T-cell (primary cell): ENCODE results near the gene TXNRD1. TPM values are rescaled to one million over a fixed set of nuclear protein-coding genes. Genes with fewer than 3 reads are reported as not detected.
"Not testable (repeated sequence)": the region's sequence is repeated elsewhere in the genome, so short reads cannot be mapped to it uniquely, and the experiment has no call there.

ENCODE experiments used
- ATAC-seq, 4 experiments: fragments of 200-7000 bp in 3 of 4; fragments of 150-1000 bp in 1 of 4; cut with Tn5 transposase; replicated peaks in 1 of 4; 1 replicate in 3 of 4; 2 replicates in 1 of 4; pipeline ENCODE4 v1.10.0; 2021; ENCODE audit warnings: moderate library complexity in 3 of 4, mild to moderate bottlenecking in 2 of 4, moderate number of reproducible peaks in 1 of 4
- CTCF ChIA-PET, 2 donors: fragments of 300-600 bp; sonication (Branson Sonifier 250); formaldehyde crosslinking; loops; one replicate each; lab custom pipeline; 2022; ENCODE audit warnings: antibody characterized with exemption in 2 of 2; lab: Charles Lee
- POLR2A ChIA-PET, 2 donors: fragments of 300-600 bp; sonication (Branson Sonifier 250); formaldehyde crosslinking; loops; one replicate each; lab custom pipeline; 2022; ENCODE audit warnings: antibody characterized with exemption in 2 of 2; lab: Charles Lee
- DNase-seq, 35 experiments: peaks; one replicate each; pipeline versions ENCODE4 v3.0.0 to v3.0.0-alpha.2; 2013 to 2023
- H3K27ac ChIP-seq: one replicate; pipeline ENCODE4 v1.5.1; 2013; ENCODE audit warnings: low read length
- H3K27me3 ChIP-seq, 2 experiments: replicated peaks in 1 of 2; 1 replicate in 1 of 2; 2 replicates in 1 of 2; pipeline versions ENCODE4 v1.6.1 to v1.7.0; 2013; ENCODE audit warnings: low read length in 1 of 2, mixed read lengths in 1 of 2; ENCODE audit not compliant: control insufficient read depth in 2 of 2, insufficient read depth in 2 of 2; ENCODE audit errors: extremely low read depth in 1 of 2
- H3K36me3 ChIP-seq, 2 donors: 1 replicate in 1 of 2; 2 replicates in 1 of 2; pipeline versions ENCODE4 v1.6.1 to v1.7.0; 2013; ENCODE audit warnings: low read length in 1 of 2; ENCODE audit not compliant: control insufficient read depth in 2 of 2, insufficient read depth in 1 of 2; ENCODE audit errors: extremely low read depth in 1 of 2
- H3K4me1 ChIP-seq, 2 experiments: 1 replicate in 1 of 2; 2 replicates in 1 of 2; pipeline versions ENCODE4 v1.6.1 to v1.7.0; 2013; ENCODE audit warnings: low read length in 2 of 2, mixed read lengths in 1 of 2; ENCODE audit not compliant: insufficient read depth in 2 of 2, control insufficient read depth in 1 of 2; ENCODE audit errors: extremely low read depth in 1 of 2
- H3K4me3 ChIP-seq, 2 donors: 1 replicate in 1 of 2; 2 replicates in 1 of 2; pipeline versions ENCODE4 v1.5.1 to v1.7.0; 2013; ENCODE audit warnings: mild to moderate bottlenecking in 2 of 2, low read length in 1 of 2, moderate library complexity in 1 of 2; ENCODE audit not compliant: control insufficient read depth in 1 of 2; ENCODE audit errors: extremely low read depth in 1 of 2
- H3K9me3 ChIP-seq: 2 replicates; pipeline ENCODE4 v1.7.0; 2013
- H3K27ac Mint-ChIP-seq, 2 donors: one replicate each; pipeline ENCODE4 v1.8.0; 2020 to 2021; ENCODE audit warnings: mild to moderate bottlenecking in 2 of 2, mixed read lengths in 2 of 2
- H3K27me3 Mint-ChIP-seq, 2 donors: one replicate each; pipeline ENCODE4 v1.8.0; 2021 to 2022; ENCODE audit warnings: mixed read lengths in 2 of 2
- H3K36me3 Mint-ChIP-seq: one replicate; pipeline ENCODE4 v1.8.0; 2021; ENCODE audit warnings: mixed read lengths
- H3K4me1 Mint-ChIP-seq, 3 donors: one replicate each; pipeline ENCODE4 v1.8.0; 2020 to 2022; ENCODE audit warnings: mixed read lengths in 3 of 3, mild to moderate bottlenecking in 1 of 3
- H3K4me3 Mint-ChIP-seq, 3 donors: one replicate each; pipeline ENCODE4 v1.8.0; 2020 to 2022; ENCODE audit warnings: mild to moderate bottlenecking in 3 of 3, mixed read lengths in 3 of 3, moderate library complexity in 3 of 3
- H3K9me3 Mint-ChIP-seq, 3 donors: one replicate each; pipeline ENCODE4 v1.8.0; 2020 to 2022; ENCODE audit warnings: mixed read lengths in 3 of 3
- WGBS: methylation state at CpG from one replicate; pipeline ENCODE4 v1.1.5; 2013; ENCODE audit warnings: missing lambda C conversion rate; ENCODE audit not compliant: insufficient coverage; 5-methylcytosine and 5-hydroxymethylcytosine counted together
- total RNA-seq, 35 experiments: library from RNA in 6 of 35; stranded (reverse) in 6 of 35; fragments of 120-200 nt in 1 of 35; gene quantifications; one replicate each; pipeline versions ENCODE4 v1.2.1 to v1.2.4 and lab custom pipeline; 2013 to 2026

Gene TXNRD1
- total RNA-seq, 5 donors from 2014 or later (not counting 1 experiment from before 2014, with no cell fraction given): 33.1 to 91.7 (median 68.9) TPM

DNA sequence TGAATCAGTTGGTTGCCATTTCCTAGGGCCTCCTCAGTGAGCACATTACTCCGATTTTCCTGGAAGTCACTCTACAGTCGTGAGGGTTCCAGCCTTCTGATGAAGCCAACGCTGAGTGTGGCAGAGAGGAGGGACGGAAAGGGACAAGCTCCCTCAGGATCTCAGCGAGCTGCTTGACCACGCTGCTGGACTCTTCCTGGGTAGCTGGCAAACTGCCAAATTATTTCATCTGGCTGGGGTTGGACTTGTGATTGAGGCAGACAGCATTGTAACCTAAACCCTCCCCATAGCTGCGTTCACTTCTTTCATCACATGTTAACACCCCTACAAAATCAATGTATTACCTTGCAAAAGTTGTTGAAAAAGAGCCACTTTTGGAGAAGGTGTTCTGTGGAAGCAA is 171.6 kb downstream of the TXNRD1 start:
- H3K36me3 Mint-ChIP-seq: no peaks in the 10 kb centered on the region
- no peak for ATAC-seq
- Histone ChIP-seq H3K27me3 (no peaks in the 10 kb centered on the region), H3K27ac (no peak overlapping the region), H3K9me3 (no peaks in the 10 kb centered on the region), H3K36me3 (no peaks in the 10 kb centered on the region), H3K4me3 (no peak overlapping the region), H3K4me1 (peaks cover 0 to 2% of the 10 kb centered on the region in 2 experiments)
- no peaks in the 10 kb centered on the region for H3K27me3 Mint-ChIP-seq
- H3K27ac Mint-ChIP-seq: no peak overlapping the region
- H3K9me3 Mint-ChIP-seq: no peaks in the 10 kb centered on the region
- H3K4me3 Mint-ChIP-seq: no peak overlapping the region
- H3K4me1 Mint-ChIP-seq: peaks cover 2 to 5% (median 4%) of the 10 kb centered on the region in 3 donors
- ChIA-PET CTCF (no interaction called here), POLR2A (no interaction called here)
- DNase-seq: no peak
- WGBS: 100% methylated on average over 2 of the region's 7 CpGs

DNA sequence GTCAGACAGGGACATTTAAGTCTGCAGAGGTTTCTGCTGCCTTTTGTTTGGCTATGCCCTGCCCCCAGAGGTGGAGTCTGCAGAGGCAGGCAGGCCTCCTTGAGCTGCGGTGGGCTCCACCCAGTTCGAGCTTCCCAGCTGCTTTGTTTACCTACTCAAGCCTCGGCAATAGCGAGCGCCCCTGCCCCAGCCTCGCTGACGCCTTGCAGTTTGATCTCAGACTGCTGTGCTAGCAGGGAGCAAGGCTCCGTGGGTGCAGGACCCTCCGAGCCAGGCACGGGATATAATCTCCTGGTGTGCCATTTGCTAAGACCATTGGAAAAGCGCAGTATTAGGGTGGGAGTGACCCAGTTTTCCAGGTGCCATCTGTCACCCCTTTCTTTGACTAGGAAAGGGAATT is 178.5 kb downstream of the TXNRD1 start:
- DNase-seq, H3K27me3 Mint-ChIP-seq: not testable (repeated sequence)
- 100% methylated on average over 6 of the region's 11 CpGs for WGBS

More for the DNA sequence above, 178.5 kb downstream of the TXNRD1 start:
- CTCF ChIA-PET, H3K27me3 ChIP-seq, H3K27ac Mint-ChIP-seq, H3K4me3 ChIP-seq, H3K9me3 ChIP-seq, POLR2A ChIA-PET, H3K27ac ChIP-seq, H3K4me1 ChIP-seq, H3K36me3 Mint-ChIP-seq, H3K36me3 ChIP-seq, ATAC-seq, H3K4me3 Mint-ChIP-seq, H3K4me1 Mint-ChIP-seq: not testable (repeated sequence)
- H3K9me3 Mint-ChIP-seq: peaks cover 8 to 15% (median 8%) of the 10 kb centered on the region in 3 donors

Other genes with a start within 250 kb of the TXNRD1 start
- gene TDG, start 249.9 kb upstream of the TXNRD1 start, total RNA-seq: 10 to 100 TPM; 25.0 to 32.4 (median 30.0) TPM
- under 1 TPM in 1 of 5 donors, not detected in 4; 0.29 TPM for gene GLT8D2, start 165.6 kb upstream of the TXNRD1 start, total RNA-seq
- gene HCFC2, start 151.2 kb upstream of the TXNRD1 start, total RNA-seq: 10 to 100 TPM; 13.9 to 16.9 (median 14.9) TPM
- 10 to 100 TPM; 15.6 to 23.7 (median 22.3) TPM for gene NFYB, start 77.6 kb upstream of the TXNRD1 start, total RNA-seq
- 10 to 100 TPM in 2 of 5 donors, 1 to 10 TPM in 3; 5.6 to 13.0 (median 6.0) TPM for gene EID3, start 88.0 kb downstream of the TXNRD1 start, total RNA-seq
- gene CHST11, start 241.2 kb downstream of the TXNRD1 start, total RNA-seq: 10 to 100 TPM; 49.8 to 78.3 (median 63.7) TPM